Liver (tissue), 9 donors: ENCODE measurements around the gene ITPKC. TPM values are rescaled to one million over a fixed set of nuclear protein-coding genes. Genes with fewer than 3 reads are reported as not detected.

Source experiments
- DNase-seq: peaks from one replicate; pipeline ENCODE4 v3.0.0-alpha.2; 2017; ENCODE audit warnings: low spot score
- H3K27ac ChIP-seq, 2 donors: one replicate each; pipeline ENCODE4 v1.7.0; 2013; ENCODE audit warnings: inconsistent platforms in 2 of 2, low read length in 2 of 2, control low read depth in 1 of 2, low read depth in 1 of 2, mild to moderate bottlenecking in 1 of 2
- H3K27me3 ChIP-seq, 4 donors: one replicate each; pipeline versions ENCODE4 v1.6.1 to v1.7.0; 2013; ENCODE audit warnings: low read length in 3 of 4, inconsistent platforms in 1 of 4, mild to moderate bottlenecking in 1 of 4, moderate library complexity in 1 of 4; ENCODE audit not compliant: control insufficient read depth in 4 of 4, insufficient read depth in 4 of 4
- H3K36me3 ChIP-seq, 4 donors: one replicate each; pipeline versions ENCODE4 v1.6.1 to v1.7.0; 2013; ENCODE audit warnings: low read length in 3 of 4, mild to moderate bottlenecking in 3 of 4, low read depth in 1 of 4, moderate library complexity in 1 of 4; ENCODE audit not compliant: control insufficient read depth in 4 of 4, insufficient read depth in 3 of 4
- H3K4me1 ChIP-seq, 4 donors: one replicate each; pipeline versions ENCODE4 v1.6.1 to v1.7.0; 2013; ENCODE audit warnings: low read length in 3 of 4, mild to moderate bottlenecking in 3 of 4, moderate library complexity in 1 of 4; ENCODE audit not compliant: control insufficient read depth in 4 of 4, insufficient read depth in 4 of 4
- H3K4me3 ChIP-seq, 3 donors: one replicate each; pipeline versions ENCODE4 v1.6.1 to v1.7.0; 2013; ENCODE audit warnings: low read length in 3 of 3, control low read depth in 1 of 3, low read depth in 1 of 3, mild to moderate bottlenecking in 1 of 3
- H3K9ac ChIP-seq, 2 donors: one replicate each; pipeline ENCODE4 v1.7.0; 2013; ENCODE audit warnings: low read length in 2 of 2, mild to moderate bottlenecking in 2 of 2, moderate library complexity in 2 of 2, control low read depth in 1 of 2, low read depth in 1 of 2
- H3K9me3 ChIP-seq, 4 donors: one replicate each; pipeline versions ENCODE4 v1.6.1 to v1.7.0; 2013; ENCODE audit warnings: low read length in 3 of 4; ENCODE audit not compliant: control insufficient read depth in 4 of 4
- ATF3 ChIP-seq: IDR thresholded peaks from 2 replicates; pipeline ENCODE4 v1.6.1; 2016; ENCODE audit warnings: antibody characterized with exemption
- CTCF ChIP-seq: fragments of 150-350 bp; IDR thresholded peaks from 2 replicates; pipeline ENCODE4 v1.5.1; 2017; ENCODE audit warnings: improper control_type of control experiment, low read depth, low read length; ENCODE audit not compliant: missing input control
- EGR1 ChIP-seq, 2 donors: IDR thresholded peaks; 2 replicates each; pipeline ENCODE4 v1.6.1; 2016 to 2018; ENCODE audit warnings: antibody characterized with exemption in 2 of 2, low read depth in 2 of 2
- FOXA2 ChIP-seq: IDR thresholded peaks from 2 replicates; pipeline ENCODE4 v1.6.1; 2016; ENCODE audit warnings: antibody characterized with exemption
- GABPA ChIP-seq, 2 donors: IDR thresholded peaks in 1 of 2; conservative IDR thresholded peaks in 1 of 2; 2 replicates each; pipeline ENCODE4 v1.6.1; 2016; ENCODE audit warnings: antibody characterized with exemption in 2 of 2, mild to moderate bottlenecking in 1 of 2, moderate library complexity in 1 of 2
- MAX ChIP-seq: IDR thresholded peaks from 2 replicates; pipeline ENCODE4 v1.6.1; 2016; ENCODE audit warnings: antibody characterized with exemption
- NR2F2 ChIP-seq: IDR thresholded peaks from 2 replicates; pipeline ENCODE4 v1.6.1; 2016; ENCODE audit warnings: antibody characterized with exemption
- RXRA ChIP-seq, 2 donors: IDR thresholded peaks; 2 replicates each; pipeline ENCODE4 v1.6.1; 2017 to 2018; ENCODE audit warnings: antibody characterized with exemption in 2 of 2, mild to moderate bottlenecking in 1 of 2
- SP1 ChIP-seq: IDR thresholded peaks from 2 replicates; pipeline ENCODE4 v1.6.1; 2018; ENCODE audit warnings: antibody characterized with exemption, mild to moderate bottlenecking
- TAF1 ChIP-seq: conservative IDR thresholded peaks from 2 replicates; pipeline ENCODE4 v1.6.1; 2016; ENCODE audit warnings: antibody characterized with exemption, mild to moderate bottlenecking
- YY1 ChIP-seq: IDR thresholded peaks from 2 replicates; pipeline ENCODE4 v1.6.1; 2016; ENCODE audit warnings: antibody characterized with exemption, mild to moderate bottlenecking
- ZBTB33 ChIP-seq: IDR thresholded peaks from 2 replicates; pipeline ENCODE4 v1.6.1; 2016; ENCODE audit warnings: antibody characterized with exemption
- WGBS: extraction: QIAGEN DNeasy Blood & Tissue Kit; methylation state at CpG from one replicate; pipeline ENCODE4 v1.1.7; 2013; 5-methylcytosine and 5-hydroxymethylcytosine counted together
- polyA plus RNA-seq, 2 donors: library from polyadenylated mRNA; stranded (reverse) in 1 of 2; unstranded in 1 of 2; fragments of 200-250 nt in 1 of 2; fragments of >200 nt in 1 of 2; fragmentation: Nextera tagmentation in 1 of 2; extraction: Ambion mirVana in 1 of 2; gene quantifications; one replicate each; pipeline versions ENCODE4 v1.2.1 to v1.2.3, GENCODE V29; 2013 to 2015
- total RNA-seq, 2 donors: library from RNA; depleted of rRNA; stranded (reverse); fragments of >200 nt; gene quantifications; one replicate each; pipeline ENCODE4 v1.2.3, GENCODE V29; 2014
- TF ChIP-seq, protein P1 (sequence below): IDR thresholded peaks from 2 replicates; pipeline ENCODE4 v1.6.1; 2016; ENCODE audit warnings: antibody characterized with exemption, mild to moderate bottlenecking
- donor health status: healthy.
- donor health status: healthy.
- donor health status: healthy.
- donor health status: healthy.
- donor health status: healthy.

ITPKC gene
- total and polyA plus RNA-seq, 4 donors, result 4.2 to 12.5 (median 7.7) TPM

- DNase-seq, result no peak
- TF ChIP-seq CTCF (no peak), TAF1 (no peak), MAX (no peak), GABPA (IDR thresholded peaks at IDR 0.05 in 1 of 2, conservative IDR thresholded peaks at IDR 0.05 in 1 of 2) (no peak), FOXA2 (no peak), RXRA (IDR thresholded peaks at IDR 0.05) (no peak), YY1 (no peak), EGR1 (IDR thresholded peaks at IDR 0.05; ENCODE audit: low read depth in 2 of 2) (no peak), ZBTB33 (no peak), ATF3 (no peak), NR2F2 (no peak)
- TF ChIP-seq, protein P1, sequence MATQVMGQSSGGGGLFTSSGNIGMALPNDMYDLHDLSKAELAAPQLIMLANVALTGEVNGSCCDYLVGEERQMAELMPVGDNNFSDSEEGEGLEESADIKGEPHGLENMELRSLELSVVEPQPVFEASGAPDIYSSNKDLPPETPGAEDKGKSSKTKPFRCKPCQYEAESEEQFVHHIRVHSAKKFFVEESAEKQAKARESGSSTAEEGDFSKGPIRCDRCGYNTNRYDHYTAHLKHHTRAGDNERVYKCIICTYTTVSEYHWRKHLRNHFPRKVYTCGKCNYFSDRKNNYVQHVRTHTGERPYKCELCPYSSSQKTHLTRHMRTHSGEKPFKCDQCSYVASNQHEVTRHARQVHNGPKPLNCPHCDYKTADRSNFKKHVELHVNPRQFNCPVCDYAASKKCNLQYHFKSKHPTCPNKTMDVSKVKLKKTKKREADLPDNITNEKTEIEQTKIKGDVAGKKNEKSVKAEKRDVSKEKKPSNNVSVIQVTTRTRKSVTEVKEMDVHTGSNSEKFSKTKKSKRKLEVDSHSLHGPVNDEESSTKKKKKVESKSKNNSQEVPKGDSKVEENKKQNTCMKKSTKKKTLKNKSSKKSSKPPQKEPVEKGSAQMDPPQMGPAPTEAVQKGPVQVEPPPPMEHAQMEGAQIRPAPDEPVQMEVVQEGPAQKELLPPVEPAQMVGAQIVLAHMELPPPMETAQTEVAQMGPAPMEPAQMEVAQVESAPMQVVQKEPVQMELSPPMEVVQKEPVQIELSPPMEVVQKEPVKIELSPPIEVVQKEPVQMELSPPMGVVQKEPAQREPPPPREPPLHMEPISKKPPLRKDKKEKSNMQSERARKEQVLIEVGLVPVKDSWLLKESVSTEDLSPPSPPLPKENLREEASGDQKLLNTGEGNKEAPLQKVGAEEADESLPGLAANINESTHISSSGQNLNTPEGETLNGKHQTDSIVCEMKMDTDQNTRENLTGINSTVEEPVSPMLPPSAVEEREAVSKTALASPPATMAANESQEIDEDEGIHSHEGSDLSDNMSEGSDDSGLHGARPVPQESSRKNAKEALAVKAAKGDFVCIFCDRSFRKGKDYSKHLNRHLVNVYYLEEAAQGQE, result no peak
- H3K27me3 ChIP-seq, result no peaks in the 10 kb centered on the region
- no peaks in the 10 kb centered on the region for H3K4me1 ChIP-seq
- H3K4me3 ChIP-seq, result no peak overlapping the region
- no peaks in the 10 kb centered on the region for H3K9me3 ChIP-seq
- WGBS, result 95% methylated on average over 7 of the region's 7 CpGs
- H3K9ac ChIP-seq, result no peak overlapping the region
- H3K27ac ChIP-seq, result no peak overlapping the region
- peaks cover 20 to 60% (median 39%) of the 10 kb centered on the region in 4 donors for H3K36me3 ChIP-seq
These were observed 10.8 kb upstream of the ITPKC start for GRCh38 chr19:40705950-40706619.

GRCh38 chr19:40707615-40708014 lies 9.3 kb upstream of the ITPKC start:
- 99% methylated on average over 7 of the region's 7 CpGs for whole genome bisulfite sequencing
- H3K4me1 ChIP-seq, result no peaks in the 10 kb centered on the region
- no peaks in the 10 kb centered on the region for H3K27me3 ChIP-seq
- no peak for TF ChIP-seq YY1
- no peak for TF ChIP-seq SP1
- no peak for TF ChIP-seq GABPA (IDR thresholded peaks at IDR 0.05 in 1 of 2, conservative IDR thresholded peaks at IDR 0.05 in 1 of 2)
- no peak for TF ChIP-seq NR2F2
- H3K27ac ChIP-seq, result no peak overlapping the region
- H3K4me3 ChIP-seq, result no peak overlapping the region
- no peak for DNase-seq
- no peaks in the 10 kb centered on the region for H3K9me3 ChIP-seq
- H3K36me3 ChIP-seq, result peaks cover 17 to 51% (median 35%) of the 10 kb centered on the region in 4 donors
- no peak overlapping the region for H3K9ac ChIP-seq
